Skeletal muscle cell (primary cell): ENCODE results near the gene AMELX.

Experiments used
- DNase-seq: peaks from one replicate; pipeline ENCODE4 v3.0.0-alpha.2; 2010; ENCODE audit warnings: low read depth
- H3K4me3 ChIP-seq: 2 replicates; pipeline ENCODE4 v1.5.1; 2011; ENCODE audit warnings: low read depth, mild to moderate bottlenecking, control low read depth, low read length, moderate library complexity

The AMELX gene

GRCh38 chrX:11298600-11298999, 5.4 kb downstream of the AMELX start:
- no peak overlapping the region for H3K4me3 ChIP-seq
- no peak for DNase-seq

- DNase-seq: no peak
- no peak overlapping the region for H3K4me3 ChIP-seq
Measured at GRCh38 chrX:11304829-11305228, 11.6 kb downstream of the AMELX start.

DNA sequence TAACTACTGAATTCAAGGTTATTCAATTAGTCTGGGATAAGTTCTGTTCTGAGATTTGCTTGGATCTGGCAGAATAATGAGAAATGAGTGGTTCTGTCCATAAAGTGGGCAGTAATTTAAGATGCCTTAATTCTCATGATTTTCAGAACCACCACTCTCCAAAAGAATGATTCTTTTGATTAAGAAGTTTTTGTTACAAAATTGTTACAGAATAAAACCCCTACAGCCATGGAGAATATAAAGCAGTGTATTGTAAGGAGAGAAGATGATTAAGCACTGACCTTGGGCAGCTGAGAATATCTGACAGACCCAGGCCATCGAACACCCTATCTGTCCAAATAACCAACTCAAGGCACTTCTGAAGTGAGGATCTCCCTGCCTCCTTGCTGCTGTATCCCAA, 12.4 kb downstream of the AMELX start:
- DNase-seq: no peak
- H3K4me3 ChIP-seq: no peak overlapping the region

GRCh38 chrX:11309220-11309619, 16.0 kb downstream of the AMELX start:
- H3K4me3 ChIP-seq: no peak overlapping the region
- no peak for DNase-seq

DNA sequence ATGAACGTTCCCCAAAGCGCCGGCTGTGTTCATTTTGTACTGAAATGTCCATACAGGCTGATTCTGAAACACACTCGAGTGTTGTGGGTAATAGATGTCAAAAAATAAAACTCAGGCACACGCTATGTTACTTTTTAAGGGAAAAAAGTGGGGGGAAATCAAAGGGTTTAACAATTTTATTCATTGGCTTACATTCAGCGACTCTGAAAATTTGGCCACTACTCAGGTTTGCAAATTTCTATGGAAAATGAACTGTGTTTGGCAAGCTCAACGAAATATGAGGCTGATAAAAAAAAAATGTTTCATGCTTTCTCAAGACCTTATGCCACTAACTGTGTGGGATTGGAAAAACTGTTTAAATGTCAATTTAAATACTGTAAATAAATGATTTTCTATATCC, 18.5 kb downstream of the AMELX start:
- H3K4me3 ChIP-seq: no peak overlapping the region
- no peak for DNase-seq

- no peak for DNase-seq
- H3K4me3 ChIP-seq: no peak overlapping the region
Measured at GRCh38 chrX:11319806-11320520, 26.8 kb downstream of the AMELX start.

- DNase-seq: peak; percentile 4
- no peak overlapping the region for H3K4me3 ChIP-seq
Measured at GRCh38 chrX:11321986-11322385, 28.8 kb downstream of the AMELX start.

DNA sequence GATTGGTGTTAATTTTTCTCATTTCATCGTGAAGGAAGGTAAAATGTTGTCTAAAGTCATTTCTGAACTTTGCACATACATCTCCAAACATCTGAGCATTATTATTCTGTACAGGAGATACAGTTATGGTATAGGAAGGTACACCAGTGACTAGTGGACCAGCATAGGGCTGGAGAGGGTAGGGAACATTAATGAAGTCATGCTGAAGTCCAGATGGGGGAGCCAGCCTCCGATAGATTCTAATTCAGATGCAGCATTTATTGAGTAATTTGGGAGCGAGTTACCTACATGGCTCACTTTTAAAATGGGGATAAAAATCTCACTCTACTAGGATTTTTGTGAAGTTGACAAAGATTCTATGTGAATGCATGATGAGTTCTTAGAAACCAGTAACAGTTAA, 34.9 kb downstream of the AMELX start:
- no peak for DNase-seq
- no peak overlapping the region for H3K4me3 ChIP-seq

- H3K4me3 ChIP-seq: no peak overlapping the region
- no peak for DNase-seq
Measured at GRCh38 chrX:11329021-11329420, 35.8 kb downstream of the AMELX start.

GRCh38 chrX:11331788-11332187, 38.6 kb downstream of the AMELX start:
- DNase-seq: no peak
- H3K4me3 ChIP-seq: no peak overlapping the region

DNA sequence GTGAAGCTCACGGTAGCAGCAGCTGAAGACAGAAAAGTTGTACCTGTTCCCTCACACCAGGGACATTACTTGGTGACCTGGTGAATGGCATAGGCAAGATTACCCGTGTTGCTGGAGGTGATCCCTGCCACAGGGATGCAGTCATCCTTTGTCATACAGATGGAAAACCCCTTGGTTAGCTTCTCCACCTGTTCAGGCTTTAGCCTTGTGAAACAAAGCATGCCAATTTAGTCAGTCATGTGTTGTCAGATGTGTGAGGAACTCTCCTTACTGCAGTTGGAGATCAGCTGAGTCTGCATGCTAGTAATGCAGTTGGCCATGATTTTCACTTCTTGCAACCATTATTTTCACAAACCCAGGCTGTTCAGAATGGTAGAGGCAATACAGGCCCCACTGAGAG, 41.0 kb downstream of the AMELX start:
- no peak overlapping the region for H3K4me3 ChIP-seq

DNA sequence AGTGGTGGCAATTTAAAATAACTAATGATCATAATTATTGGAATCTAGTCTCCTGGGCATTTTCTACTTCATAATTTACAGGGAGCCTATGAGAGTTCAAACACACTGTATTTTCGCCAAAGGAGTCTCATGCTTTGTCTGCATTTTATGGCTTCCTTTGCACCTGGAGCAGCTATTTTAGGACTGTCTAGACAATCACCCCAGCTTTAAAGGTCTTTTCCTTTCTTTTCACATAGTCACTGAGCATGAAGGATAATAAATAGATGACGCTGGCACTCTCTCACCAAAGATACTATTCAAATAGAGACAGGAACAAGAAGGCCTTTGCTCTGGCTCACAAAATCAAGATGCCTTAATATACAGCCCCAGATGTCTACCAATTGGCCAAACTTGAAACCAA, 43.0 kb downstream of the AMELX start:
- DNase-seq: no peak
- no peak overlapping the region for H3K4me3 ChIP-seq

More for the DNA sequence above, 41.0 kb downstream of the AMELX start:
- DNase-seq: no peak

DNA sequence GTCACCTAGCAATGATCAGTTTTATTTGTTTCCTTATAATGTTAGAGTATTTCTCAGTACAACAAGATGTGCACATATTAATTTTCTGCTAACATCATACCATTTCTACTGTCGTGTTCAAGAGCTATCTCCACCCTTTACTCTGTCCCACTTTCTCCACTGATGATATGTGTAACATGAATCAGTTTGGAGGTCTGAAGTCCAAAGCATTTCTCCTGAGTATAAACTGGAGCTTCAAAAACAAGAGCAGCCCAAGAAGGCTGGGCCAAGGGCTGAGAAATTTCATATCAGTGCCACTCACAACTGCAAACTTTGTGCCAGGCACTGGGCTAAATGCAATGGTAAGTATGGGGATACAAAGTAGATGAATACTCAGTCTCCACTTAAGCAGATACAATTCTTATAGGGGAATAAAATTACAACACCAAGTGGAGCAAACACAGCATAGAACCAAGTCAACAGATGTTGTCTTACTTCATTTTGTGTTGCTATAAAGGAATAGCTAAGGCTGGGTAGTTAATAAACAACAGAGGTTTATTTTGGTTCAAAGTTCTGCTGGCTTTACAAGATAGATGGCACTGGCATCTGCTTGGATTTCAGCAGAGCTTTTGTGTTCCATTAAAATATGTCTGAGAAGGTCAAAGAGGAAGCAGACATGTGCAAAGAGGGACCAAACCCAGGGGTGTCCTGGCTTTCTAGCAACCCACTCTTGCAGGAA, 44.2 kb downstream of the AMELX start:
- no peak for DNase-seq
- H3K4me3 ChIP-seq: no peak overlapping the region

GRCh38 chrX:11341274-11342201, 48.3 kb downstream of the AMELX start:
- no peak overlapping the region for H3K4me3 ChIP-seq
- peak; percentile 91 for DNase-seq

DNA sequence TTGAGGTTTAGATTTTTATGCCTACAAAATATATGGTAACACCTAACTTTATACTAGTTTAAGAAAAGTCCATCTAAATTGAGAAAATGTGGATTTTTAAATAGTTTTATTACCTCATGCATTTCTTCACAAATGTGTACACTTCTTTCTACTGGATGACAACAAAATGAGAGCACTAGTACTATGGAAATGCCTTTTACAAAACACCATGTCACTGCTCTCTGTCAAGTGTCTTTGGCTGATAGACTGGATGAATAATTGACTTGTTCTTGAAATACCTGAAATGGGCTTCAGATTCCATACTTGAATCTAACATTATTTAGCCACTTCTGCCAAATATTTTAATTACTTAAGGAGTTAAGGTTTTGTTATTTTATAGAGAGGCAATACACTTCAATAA, 49.5 kb downstream of the AMELX start:
- no peak for DNase-seq
- H3K4me3 ChIP-seq: no peak overlapping the region

- no peak overlapping the region for H3K4me3 ChIP-seq
- no peak for DNase-seq
Measured at GRCh38 chrX:11346121-11346682, 53.0 kb downstream of the AMELX start.

GRCh38 chrX:11347300-11347699, 54.1 kb downstream of the AMELX start:
- DNase-seq: no peak

GRCh38 chrX:11349020-11349419, 55.8 kb downstream of the AMELX start:
- DNase-seq: no peak

More at GRCh38 chrX:11347300-11347699, 54.1 kb downstream of the AMELX start:
- H3K4me3 ChIP-seq: no peak overlapping the region

GRCh38 chrX:11349661-11350337, 56.6 kb downstream of the AMELX start:
- no peak overlapping the region for H3K4me3 ChIP-seq
- DNase-seq: no peak

More at GRCh38 chrX:11349020-11349419, 55.8 kb downstream of the AMELX start:
- no peak overlapping the region for H3K4me3 ChIP-seq
